ENCODE results near the gene KLHL26.
A peak's percentile ranks its signal among the peaks of the same experiment; 100 is the strongest.

The KLHL26 gene

GRCh38 chr19:18610245-18610555, 26.6 kb upstream of the KLHL26 start:
- Histone ChIP-seq H3K4me3 (ENCODE audit: low read length) (no peak overlapping the region), H3K9ac (ENCODE audit: low read length) (no peak overlapping the region), H3K9me3 (replicated peaks; ENCODE audit: insufficient read depth, low read length) (no peaks in the 10 kb centered on the region), H3K79me2 (ENCODE audit: low read length) (no peaks in the 10 kb centered on the region), H3K4me1 (ENCODE audit: low read length) (no peaks in the 10 kb centered on the region), H4K20me1 (ENCODE audit: insufficient read depth, low read length) (no peaks in the 10 kb centered on the region), H3K27ac (ENCODE audit: low read length) (no peak overlapping the region), H3K4me2 (ENCODE audit: low read depth, low read length) (no peak overlapping the region), H3F3A (ENCODE audit: insufficient read depth, low read length) (no peaks in the 10 kb centered on the region), H3K27me3 (replicated peaks; ENCODE audit: insufficient read depth, low read length) (peaks cover 91% of the 10 kb centered on the region), H3K9me2 (replicated peaks; ENCODE audit: insufficient read depth, low read length) (no peaks in the 10 kb centered on the region), H2AFZ (ENCODE audit: low read length) (no peak overlapping the region), H3K36me3 (replicated peaks; ENCODE audit: insufficient read depth, low read length) (no peaks in the 10 kb centered on the region)
- no peak for DNase-seq
- TF ChIP-seq EZH2phosphoT487 (IDR thresholded peaks at IDR 0.05; ENCODE audit: low read length) (no peak), EZH2 (optimal IDR thresholded peaks at IDR 0.05; ENCODE audit: low read depth, low read length) (no peak)

DNA sequence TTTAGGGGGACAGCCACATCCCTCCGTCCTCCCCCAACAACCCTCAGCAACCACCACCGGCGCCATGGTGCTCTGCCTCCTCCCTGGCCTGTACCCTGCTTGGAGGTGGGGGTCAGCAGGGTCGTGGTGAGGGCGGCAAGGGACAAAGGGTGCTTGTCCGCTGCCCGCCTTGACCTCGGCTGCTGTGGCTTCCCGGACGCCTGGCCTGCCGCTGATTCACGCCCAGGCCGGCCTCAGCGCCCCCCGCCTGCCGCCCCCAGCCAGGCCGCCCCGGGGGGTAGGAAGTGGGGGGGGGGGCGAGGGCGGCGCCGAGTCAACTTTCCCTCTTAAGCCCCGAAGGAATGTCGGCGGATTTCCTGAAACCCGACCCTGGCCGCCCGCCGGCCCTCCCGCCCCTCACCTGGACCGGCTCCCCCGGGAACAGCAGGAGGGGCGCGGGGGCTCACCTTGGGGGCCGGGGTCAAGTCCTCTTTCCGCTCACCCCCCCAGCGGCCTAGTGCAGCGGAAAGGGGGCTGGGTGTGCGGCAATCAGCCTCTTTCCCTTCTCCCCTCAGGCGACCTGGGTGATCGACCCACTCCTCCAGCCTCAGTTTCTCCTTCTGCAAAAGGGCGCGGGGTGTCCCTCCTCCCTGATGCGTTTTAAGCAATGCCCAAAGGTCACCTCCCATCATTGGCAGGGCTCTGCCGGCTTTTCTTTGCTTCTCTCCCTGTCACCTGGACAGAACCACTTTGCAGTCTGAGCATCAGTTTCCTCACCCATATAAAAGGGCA, 26.1 kb upstream of the KLHL26 start:
- Histone ChIP-seq H3K9me3 (replicated peaks; ENCODE audit: insufficient read depth, low read length) (no peaks in the 10 kb centered on the region), H3K79me2 (ENCODE audit: low read length) (no peaks in the 10 kb centered on the region), H3K4me2 (ENCODE audit: low read depth, low read length) (no peak overlapping the region), H3F3A (ENCODE audit: insufficient read depth, low read length) (no peaks in the 10 kb centered on the region), H3K9me2 (replicated peaks; ENCODE audit: insufficient read depth, low read length) (no peaks in the 10 kb centered on the region), H3K27me3 (replicated peaks; ENCODE audit: insufficient read depth, low read length) (peaks cover 91% of the 10 kb centered on the region), H3K4me3 (ENCODE audit: low read length) (no peak overlapping the region), H3K27ac (ENCODE audit: low read length) (no peak overlapping the region), H3K36me3 (replicated peaks; ENCODE audit: insufficient read depth, low read length) (no peaks in the 10 kb centered on the region), H3K4me1 (ENCODE audit: low read length) (no peaks in the 10 kb centered on the region), H2AFZ (ENCODE audit: low read length) (no peak overlapping the region), H4K20me1 (ENCODE audit: insufficient read depth, low read length) (no peaks in the 10 kb centered on the region), H3K9ac (ENCODE audit: low read length) (no peak overlapping the region)
- 0 out of 2 replicates have a peak, but pooled peaks have one; percentile 90 for TF ChIP-seq EZH2phosphoT487 (IDR thresholded peaks at IDR 0.05; ENCODE audit: low read length)
- TF ChIP-seq CTCF (IDR thresholded peaks at IDR 0.05; ENCODE audit: low read length): no peak
- TF ChIP-seq EZH2 (optimal IDR thresholded peaks at IDR 0.05; ENCODE audit: low read depth, low read length): peak; percentile 99
- no peak for DNase-seq

DNA sequence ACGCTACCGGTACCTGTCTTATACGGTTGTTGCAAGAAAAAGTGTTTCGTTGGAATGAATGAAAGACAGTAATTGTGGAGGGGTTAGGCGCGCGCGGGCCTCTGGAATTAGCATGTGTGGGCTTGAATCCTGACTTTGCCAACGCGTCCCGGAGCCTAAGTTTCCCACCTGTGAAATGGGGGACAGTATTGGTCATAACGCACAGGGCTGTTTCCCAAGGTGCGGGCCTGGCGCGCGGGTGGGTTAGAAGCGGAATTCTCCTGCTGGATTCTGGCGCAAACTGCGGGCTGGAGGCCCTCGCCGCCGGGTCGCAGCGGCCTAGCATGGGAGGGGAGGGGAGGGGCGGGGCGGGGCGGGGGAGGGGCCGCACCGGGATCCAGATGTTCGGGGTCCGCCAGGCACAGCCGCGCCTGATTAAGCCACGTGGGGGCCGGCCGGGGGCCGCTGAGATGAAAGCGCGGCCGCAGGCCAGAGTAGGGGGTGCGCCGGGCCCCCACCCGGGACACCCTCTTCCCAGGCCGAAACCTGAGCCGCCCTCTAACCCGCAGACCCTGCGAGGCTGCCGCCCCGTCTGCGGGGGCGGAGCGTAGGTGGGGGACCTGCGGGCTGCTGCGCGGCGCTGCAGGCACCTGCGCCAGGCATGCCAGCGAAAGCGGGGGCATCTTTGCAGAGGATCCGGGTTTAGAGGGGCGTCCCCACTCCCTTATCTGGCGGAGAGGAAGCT, 25.3 kb upstream of the KLHL26 start:
- Histone ChIP-seq H3K4me1 (ENCODE audit: low read length) (no peaks in the 10 kb centered on the region), H3K9me2 (replicated peaks; ENCODE audit: insufficient read depth, low read length) (no peaks in the 10 kb centered on the region), H4K20me1 (ENCODE audit: insufficient read depth, low read length) (no peaks in the 10 kb centered on the region), H3K27me3 (replicated peaks; ENCODE audit: insufficient read depth, low read length) (peaks cover 92% of the 10 kb centered on the region), H3K9me3 (replicated peaks; ENCODE audit: insufficient read depth, low read length) (no peaks in the 10 kb centered on the region), H3K27ac (ENCODE audit: low read length) (no peak overlapping the region), H3F3A (ENCODE audit: insufficient read depth, low read length) (no peaks in the 10 kb centered on the region), H3K79me2 (ENCODE audit: low read length) (no peaks in the 10 kb centered on the region), H3K4me3 (ENCODE audit: low read length) (no peak overlapping the region), H3K4me2 (ENCODE audit: low read depth, low read length) (peak overlapping the region; percentile 57; the same call in 1 of the 2 replicates), H2AFZ (ENCODE audit: low read length) (no peak overlapping the region), H3K36me3 (replicated peaks; ENCODE audit: insufficient read depth, low read length) (no peaks in the 10 kb centered on the region), H3K9ac (ENCODE audit: low read length) (no peak overlapping the region)
- TF ChIP-seq EZH2phosphoT487 (IDR thresholded peaks at IDR 0.05; ENCODE audit: low read length): no peak
- no peak for TF ChIP-seq EZH2 (optimal IDR thresholded peaks at IDR 0.05; ENCODE audit: low read depth, low read length)
- TF ChIP-seq CTCF (IDR thresholded peaks at IDR 0.05; ENCODE audit: low read length): no peak
- DNase-seq: no peak

Measured in MM.1S (cell line).